ENCODE results near the gene PYROXD2.
"Not testable (repeated sequence)": the region's sequence is repeated elsewhere in the genome, so short reads cannot be mapped to it uniquely, and the experiment has no call there.

Gene PYROXD2

GRCh38 chr10:98368644-98369043 lies 46.3 kb downstream of the PYROXD2 start:
- DNase-seq (ENCODE audit: low read depth in 4 of 4, low spot score in 1 of 4), result no peak

- DNase-seq (ENCODE audit: low read depth in 4 of 4, low spot score in 1 of 4), result no peak
Measured at GRCh38 chr10:98367604-98368451, 47.2 kb downstream of the PYROXD2 start.

GRCh38 chr10:98366062-98366530 lies 48.9 kb downstream of the PYROXD2 start:
- no peak for DNase-seq (ENCODE audit: low read depth in 4 of 4, low spot score in 1 of 4)

GRCh38 chr10:98365406-98366061 lies 49.4 kb downstream of the PYROXD2 start:
- no peak for DNase-seq (ENCODE audit: low read depth in 4 of 4, low spot score in 1 of 4)

- DNase-seq (ENCODE audit: low read depth in 4 of 4, low spot score in 1 of 4), result no peak
Measured at GRCh38 chr10:98364432-98365102, 50.4 kb downstream of the PYROXD2 start.

- DNase-seq (ENCODE audit: low read depth in 4 of 4, low spot score in 1 of 4), result no peak
Measured at GRCh38 chr10:98363220-98363619, 51.8 kb downstream of the PYROXD2 start.

- peak in 1 of 4 experiments; percentile 4 for DNase-seq (ENCODE audit: low read depth in 4 of 4, low spot score in 1 of 4)
Measured at GRCh38 chr10:98361131-98362025, 53.6 kb downstream of the PYROXD2 start.

GRCh38 chr10:98357194-98357822 lies 57.7 kb downstream of the PYROXD2 start:
- DNase-seq (ENCODE audit: low read depth in 4 of 4, low spot score in 1 of 4), result no peak

- DNase-seq (ENCODE audit: low read depth in 4 of 4, low spot score in 1 of 4), result no peak
Measured at GRCh38 chr10:98354491-98354890, 60.5 kb downstream of the PYROXD2 start.

GRCh38 chr10:98353170-98353569 lies 61.8 kb downstream of the PYROXD2 start:
- no peak for DNase-seq (ENCODE audit: low read depth in 4 of 4, low spot score in 1 of 4)

GRCh38 chr10:98351831-98352402 lies 63.1 kb downstream of the PYROXD2 start:
- no peak for DNase-seq (ENCODE audit: low read depth in 4 of 4, low spot score in 1 of 4)

GRCh38 chr10:98349508-98349922 lies 65.5 kb downstream of the PYROXD2 start:
- no peak for DNase-seq (ENCODE audit: low read depth in 4 of 4, low spot score in 1 of 4)

- DNase-seq (ENCODE audit: low read depth in 4 of 4, low spot score in 1 of 4), result no peak
Measured at GRCh38 chr10:98346847-98347246, 68.1 kb downstream of the PYROXD2 start.

- no peak for DNase-seq (ENCODE audit: low read depth in 4 of 4, low spot score in 1 of 4)
Measured at GRCh38 chr10:98344589-98345038, 70.4 kb downstream of the PYROXD2 start.

- not testable (repeated sequence) for DNase-seq (ENCODE audit: low read depth in 4 of 4, low spot score in 1 of 4)
Measured at GRCh38 chr10:98341701-98342100, 73.3 kb downstream of the PYROXD2 start.

GRCh38 chr10:98340940-98341310 lies 74.1 kb downstream of the PYROXD2 start:
- no peak for DNase-seq (ENCODE audit: low read depth in 4 of 4, low spot score in 1 of 4)

GRCh38 chr10:98340261-98340939 lies 74.6 kb downstream of the PYROXD2 start:
- no peak for DNase-seq (ENCODE audit: low read depth in 4 of 4, low spot score in 1 of 4)

- DNase-seq (ENCODE audit: low read depth in 4 of 4, low spot score in 1 of 4), result no peak
Measured at GRCh38 chr10:98339799-98340198, 75.2 kb downstream of the PYROXD2 start.

- no peak for DNase-seq (ENCODE audit: low read depth in 4 of 4, low spot score in 1 of 4)
Measured at GRCh38 chr10:98338896-98339295, 76.1 kb downstream of the PYROXD2 start.

All from stimulated activated CD4-positive, alpha-beta T cell treated with anti-CD3 and anti-CD28 coated beads, Interleukin-1b, Interleukin-23, amount 100 ng/mL, for 24 hours (primary cell).